ENCODE measurements around the gene ABTB1.

- TF ChIP-seq CTCF (conservative IDR thresholded peaks at IDR 0.05; ENCODE audit: low read length) (no peak), EZH2phosphoT487 (IDR thresholded peaks at IDR 0.05; ENCODE audit: borderline replicate concordance, low read depth, low read length) (no peak)
Measured at GRCh38 chr3:127717357-127718244, 44.8 kb downstream of the ABTB1 start.

Measured in OCI-LY7 (cell line).